Liver (tissue), 9 donors: Measurements from ENCODE around the gene C5orf58. TPM values are rescaled to one million over a fixed set of nuclear protein-coding genes. Genes with fewer than 3 reads are reported as not detected.

Experiments
- DNase-seq: peaks from one replicate; pipeline ENCODE4 v3.0.0-alpha.2; 2017; ENCODE audit warnings: low spot score
- H3K27ac ChIP-seq, 2 donors: one replicate each; pipeline ENCODE4 v1.7.0; 2013; ENCODE audit warnings: inconsistent platforms in 2 of 2, low read length in 2 of 2, control low read depth in 1 of 2, low read depth in 1 of 2, mild to moderate bottlenecking in 1 of 2
- H3K27me3 ChIP-seq, 4 donors: one replicate each; pipeline versions ENCODE4 v1.6.1 to v1.7.0; 2013; ENCODE audit warnings: low read length in 3 of 4, inconsistent platforms in 1 of 4, mild to moderate bottlenecking in 1 of 4, moderate library complexity in 1 of 4; ENCODE audit not compliant: control insufficient read depth in 4 of 4, insufficient read depth in 4 of 4
- H3K36me3 ChIP-seq, 4 donors: one replicate each; pipeline versions ENCODE4 v1.6.1 to v1.7.0; 2013; ENCODE audit warnings: low read length in 3 of 4, mild to moderate bottlenecking in 3 of 4, low read depth in 1 of 4, moderate library complexity in 1 of 4; ENCODE audit not compliant: control insufficient read depth in 4 of 4, insufficient read depth in 3 of 4
- H3K4me1 ChIP-seq, 4 donors: one replicate each; pipeline versions ENCODE4 v1.6.1 to v1.7.0; 2013; ENCODE audit warnings: low read length in 3 of 4, mild to moderate bottlenecking in 3 of 4, moderate library complexity in 1 of 4; ENCODE audit not compliant: control insufficient read depth in 4 of 4, insufficient read depth in 4 of 4
- H3K4me3 ChIP-seq, 3 donors: one replicate each; pipeline versions ENCODE4 v1.6.1 to v1.7.0; 2013; ENCODE audit warnings: low read length in 3 of 3, control low read depth in 1 of 3, low read depth in 1 of 3, mild to moderate bottlenecking in 1 of 3
- H3K9ac ChIP-seq, 2 donors: one replicate each; pipeline ENCODE4 v1.7.0; 2013; ENCODE audit warnings: low read length in 2 of 2, mild to moderate bottlenecking in 2 of 2, moderate library complexity in 2 of 2, control low read depth in 1 of 2, low read depth in 1 of 2
- H3K9me3 ChIP-seq, 4 donors: one replicate each; pipeline versions ENCODE4 v1.6.1 to v1.7.0; 2013; ENCODE audit warnings: low read length in 3 of 4; ENCODE audit not compliant: control insufficient read depth in 4 of 4
- EGR1 ChIP-seq, 2 donors: IDR thresholded peaks; 2 replicates each; pipeline ENCODE4 v1.6.1; 2016 to 2018; ENCODE audit warnings: antibody characterized with exemption in 2 of 2, low read depth in 2 of 2
- FOXA1 ChIP-seq: IDR thresholded peaks from 2 replicates; pipeline ENCODE4 v1.6.1; 2016; ENCODE audit warnings: antibody characterized with exemption
- FOXA2 ChIP-seq: IDR thresholded peaks from 2 replicates; pipeline ENCODE4 v1.6.1; 2016; ENCODE audit warnings: antibody characterized with exemption
- GABPA ChIP-seq, 2 donors: IDR thresholded peaks in 1 of 2; conservative IDR thresholded peaks in 1 of 2; 2 replicates each; pipeline ENCODE4 v1.6.1; 2016; ENCODE audit warnings: antibody characterized with exemption in 2 of 2, mild to moderate bottlenecking in 1 of 2, moderate library complexity in 1 of 2
- HNF4A ChIP-seq, 2 donors: conservative IDR thresholded peaks; 2 replicates each; pipeline ENCODE4 v1.6.1; 2016; ENCODE audit warnings: antibody characterized with exemption in 2 of 2, mild to moderate bottlenecking in 2 of 2
- JUND ChIP-seq, 2 donors: IDR thresholded peaks; 2 replicates each; pipeline ENCODE4 v1.6.1; 2016; ENCODE audit warnings: antibody characterized with exemption in 2 of 2
- NR2F2 ChIP-seq: IDR thresholded peaks from 2 replicates; pipeline ENCODE4 v1.6.1; 2016; ENCODE audit warnings: antibody characterized with exemption
- RAD21 ChIP-seq, 2 donors: IDR thresholded peaks; 2 replicates each; pipeline ENCODE4 v1.6.1; 2016; ENCODE audit warnings: antibody characterized with exemption in 2 of 2, mild to moderate bottlenecking in 2 of 2
- SP1 ChIP-seq: IDR thresholded peaks from 2 replicates; pipeline ENCODE4 v1.6.1; 2018; ENCODE audit warnings: antibody characterized with exemption, mild to moderate bottlenecking
- TAF1 ChIP-seq: conservative IDR thresholded peaks from 2 replicates; pipeline ENCODE4 v1.6.1; 2016; ENCODE audit warnings: antibody characterized with exemption, mild to moderate bottlenecking
- YY1 ChIP-seq: IDR thresholded peaks from 2 replicates; pipeline ENCODE4 v1.6.1; 2016; ENCODE audit warnings: antibody characterized with exemption, mild to moderate bottlenecking
- WGBS: extraction: QIAGEN DNeasy Blood & Tissue Kit; methylation state at CpG from one replicate; pipeline ENCODE4 v1.1.7; 2013; 5-methylcytosine and 5-hydroxymethylcytosine counted together
- polyA plus RNA-seq, 2 donors: library from polyadenylated mRNA; stranded (reverse) in 1 of 2; unstranded in 1 of 2; fragments of 200-250 nt in 1 of 2; fragments of >200 nt in 1 of 2; fragmentation: Nextera tagmentation in 1 of 2; extraction: Ambion mirVana in 1 of 2; gene quantifications; one replicate each; pipeline versions ENCODE4 v1.2.1 to v1.2.3, GENCODE V29; 2013 to 2015
- total RNA-seq, 2 donors: library from RNA; depleted of rRNA; stranded (reverse); fragments of >200 nt; gene quantifications; one replicate each; pipeline ENCODE4 v1.2.3, GENCODE V29; 2014
- TF ChIP-seq, protein P1 (sequence below): IDR thresholded peaks from 2 replicates; pipeline ENCODE4 v1.6.1; 2016; ENCODE audit warnings: antibody characterized with exemption, mild to moderate bottlenecking
- TF ChIP-seq, protein P2 (sequence below): IDR thresholded peaks from 2 replicates; pipeline ENCODE4 v1.6.1; 2016; ENCODE audit warnings: antibody characterized with exemption
- donor health status: healthy.
- donor health status: healthy.
- donor health status: healthy.
- donor health status: healthy.
- donor health status: healthy.

C5orf58 gene
- total and polyA plus RNA-seq, 4 donors = 0.64 TPM; not detected in 3

DNA sequence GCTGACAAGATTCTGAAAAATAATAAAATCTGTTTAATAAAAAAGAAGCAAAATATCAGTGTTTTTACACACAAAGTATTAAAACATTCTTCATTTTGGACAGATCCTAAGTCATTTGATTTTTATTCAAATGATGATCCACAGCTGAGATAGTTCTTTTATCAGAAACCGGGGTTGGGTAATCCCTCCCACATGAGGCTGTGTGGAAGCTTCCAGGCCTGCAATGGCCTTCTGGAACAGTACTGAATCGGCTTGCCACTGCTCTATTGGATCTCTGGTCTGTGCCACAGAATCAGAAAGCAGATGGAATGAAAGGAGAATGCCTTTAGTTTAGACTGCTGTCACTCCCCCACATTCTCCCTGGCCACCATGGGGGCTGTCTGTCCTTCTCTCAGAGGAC is 6.1 kb upstream of the C5orf58 start (continued):
- TF ChIP-seq, protein P1, sequence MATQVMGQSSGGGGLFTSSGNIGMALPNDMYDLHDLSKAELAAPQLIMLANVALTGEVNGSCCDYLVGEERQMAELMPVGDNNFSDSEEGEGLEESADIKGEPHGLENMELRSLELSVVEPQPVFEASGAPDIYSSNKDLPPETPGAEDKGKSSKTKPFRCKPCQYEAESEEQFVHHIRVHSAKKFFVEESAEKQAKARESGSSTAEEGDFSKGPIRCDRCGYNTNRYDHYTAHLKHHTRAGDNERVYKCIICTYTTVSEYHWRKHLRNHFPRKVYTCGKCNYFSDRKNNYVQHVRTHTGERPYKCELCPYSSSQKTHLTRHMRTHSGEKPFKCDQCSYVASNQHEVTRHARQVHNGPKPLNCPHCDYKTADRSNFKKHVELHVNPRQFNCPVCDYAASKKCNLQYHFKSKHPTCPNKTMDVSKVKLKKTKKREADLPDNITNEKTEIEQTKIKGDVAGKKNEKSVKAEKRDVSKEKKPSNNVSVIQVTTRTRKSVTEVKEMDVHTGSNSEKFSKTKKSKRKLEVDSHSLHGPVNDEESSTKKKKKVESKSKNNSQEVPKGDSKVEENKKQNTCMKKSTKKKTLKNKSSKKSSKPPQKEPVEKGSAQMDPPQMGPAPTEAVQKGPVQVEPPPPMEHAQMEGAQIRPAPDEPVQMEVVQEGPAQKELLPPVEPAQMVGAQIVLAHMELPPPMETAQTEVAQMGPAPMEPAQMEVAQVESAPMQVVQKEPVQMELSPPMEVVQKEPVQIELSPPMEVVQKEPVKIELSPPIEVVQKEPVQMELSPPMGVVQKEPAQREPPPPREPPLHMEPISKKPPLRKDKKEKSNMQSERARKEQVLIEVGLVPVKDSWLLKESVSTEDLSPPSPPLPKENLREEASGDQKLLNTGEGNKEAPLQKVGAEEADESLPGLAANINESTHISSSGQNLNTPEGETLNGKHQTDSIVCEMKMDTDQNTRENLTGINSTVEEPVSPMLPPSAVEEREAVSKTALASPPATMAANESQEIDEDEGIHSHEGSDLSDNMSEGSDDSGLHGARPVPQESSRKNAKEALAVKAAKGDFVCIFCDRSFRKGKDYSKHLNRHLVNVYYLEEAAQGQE = no peak
- TF ChIP-seq FOXA1 (no peak), HNF4A (conservative IDR thresholded peaks at IDR 0.05) (no peak)
- TF ChIP-seq, protein P2, sequence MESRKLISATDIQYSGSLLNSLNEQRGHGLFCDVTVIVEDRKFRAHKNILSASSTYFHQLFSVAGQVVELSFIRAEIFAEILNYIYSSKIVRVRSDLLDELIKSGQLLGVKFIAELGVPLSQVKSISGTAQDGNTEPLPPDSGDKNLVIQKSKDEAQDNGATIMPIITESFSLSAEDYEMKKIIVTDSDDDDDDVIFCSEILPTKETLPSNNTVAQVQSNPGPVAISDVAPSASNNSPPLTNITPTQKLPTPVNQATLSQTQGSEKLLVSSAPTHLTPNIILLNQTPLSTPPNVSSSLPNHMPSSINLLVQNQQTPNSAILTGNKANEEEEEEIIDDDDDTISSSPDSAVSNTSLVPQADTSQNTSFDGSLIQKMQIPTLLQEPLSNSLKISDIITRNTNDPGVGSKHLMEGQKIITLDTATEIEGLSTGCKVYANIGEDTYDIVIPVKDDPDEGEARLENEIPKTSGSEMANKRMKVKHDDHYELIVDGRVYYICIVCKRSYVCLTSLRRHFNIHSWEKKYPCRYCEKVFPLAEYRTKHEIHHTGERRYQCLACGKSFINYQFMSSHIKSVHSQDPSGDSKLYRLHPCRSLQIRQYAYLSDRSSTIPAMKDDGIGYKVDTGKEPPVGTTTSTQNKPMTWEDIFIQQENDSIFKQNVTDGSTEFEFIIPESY = no peak

DNA sequence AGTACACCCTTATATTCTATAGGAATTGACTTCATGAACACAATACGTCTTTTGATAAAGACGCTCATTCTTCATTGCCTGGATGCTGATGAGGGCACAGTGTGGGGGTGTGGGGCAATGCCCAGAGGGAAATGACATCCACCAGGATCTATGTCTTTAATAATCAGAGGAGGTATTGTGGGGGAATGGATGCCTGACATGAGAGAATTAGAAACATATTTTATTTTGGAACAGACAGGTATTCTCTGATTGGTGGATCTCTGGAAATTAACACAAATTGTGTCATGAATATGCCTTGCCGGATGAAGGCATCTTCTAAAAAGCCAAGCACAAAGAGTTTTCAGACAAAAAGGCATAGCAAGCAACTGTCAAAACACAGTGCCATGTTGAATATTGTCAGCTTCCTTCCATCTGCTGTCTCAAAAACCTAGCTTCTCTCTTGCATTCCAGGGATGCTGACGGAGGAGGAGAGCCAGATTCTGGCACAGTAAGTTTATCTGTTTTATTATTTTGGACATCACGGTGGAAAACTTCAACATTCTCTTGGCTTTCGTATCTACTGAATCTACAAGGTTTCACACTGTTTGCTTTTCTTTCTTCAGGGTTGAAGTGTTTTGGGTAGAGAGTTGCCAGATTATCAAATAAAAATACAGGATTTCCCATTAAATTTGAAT is 3.9 kb upstream of the C5orf58 start:
- no peaks in the 10 kb centered on the region for H3K4me1 ChIP-seq
- WGBS = 85% methylated on average over 6 of the region's 6 CpGs
- no peak overlapping the region for H3K27ac ChIP-seq
- H3K36me3 ChIP-seq = no peaks in the 10 kb centered on the region
- H3K4me3 ChIP-seq = no peak overlapping the region
- H3K9me3 ChIP-seq = no peaks in the 10 kb centered on the region
- no peak for DNase-seq
- TF ChIP-seq SP1 (no peak), FOXA2 (no peak), TAF1 (no peak), GABPA (IDR thresholded peaks at IDR 0.05 in 1 of 2, conservative IDR thresholded peaks at IDR 0.05 in 1 of 2) (no peak), RAD21 (IDR thresholded peaks at IDR 0.05) (no peak), HNF4A (conservative IDR thresholded peaks at IDR 0.05) (no peak), FOXA1 (no peak), YY1 (no peak), JUND (IDR thresholded peaks at IDR 0.05) (no peak), NR2F2 (no peak), EGR1 (IDR thresholded peaks at IDR 0.05; ENCODE audit: low read depth in 2 of 2) (no peak)
- TF ChIP-seq, protein P2 = no peak
- H3K9ac ChIP-seq = no peak overlapping the region
- no peaks in the 10 kb centered on the region for H3K27me3 ChIP-seq
